ENCODE results near the gene PANK3.
"Not testable (repeated sequence)": the region's sequence is repeated elsewhere in the genome, so short reads cannot be mapped to it uniquely, and the experiment has no call there.

The PANK3 gene

GRCh38 chr5:168549554-168549953, 29.6 kb downstream of the PANK3 start:
- DNase-seq = no peak

GRCh38 chr5:168537176-168537575, 42.0 kb downstream of the PANK3 start:
- no peak for DNase-seq

- not testable (repeated sequence) for DNase-seq
Observed at GRCh38 chr5:168534351-168534750, 44.8 kb downstream of the PANK3 start.

- no peak for DNase-seq
Observed at GRCh38 chr5:168531987-168532864, 46.9 kb downstream of the PANK3 start.

GRCh38 chr5:168531191-168531590, 48.0 kb downstream of the PANK3 start:
- no peak for DNase-seq

GRCh38 chr5:168530621-168531150, 48.5 kb downstream of the PANK3 start:
- peak; percentile 9 for DNase-seq

GRCh38 chr5:168529374-168530234, 49.6 kb downstream of the PANK3 start:
- no peak for DNase-seq

GRCh38 chr5:168528521-168529373, 50.4 kb downstream of the PANK3 start, which contains the start of gene FBLL1:
TSS of gene FBLL1 (plus strand) at chr5:168529305. CDS start at chr5:168529505, 200 bp downstream.
- DNase-seq = peak; percentile 18

- no peak for DNase-seq
Observed at GRCh38 chr5:168527756-168528295, 51.3 kb downstream of the PANK3 start.

GRCh38 chr5:168525856-168526255, 53.3 kb downstream of the PANK3 start:
- DNase-seq = no peak

GRCh38 chr5:168513861-168514428, 65.2 kb downstream of the PANK3 start:
- DNase-seq = no peak

- DNase-seq = no peak
Observed at GRCh38 chr5:168502563-168503237, 76.5 kb downstream of the PANK3 start.
